Spinal cord (tissue), 10 donors: ENCODE results near the gene GP1BB. TPM values are rescaled to one million over a fixed set of nuclear protein-coding genes. Genes with fewer than 3 reads are reported as not detected.

Experiments used
- DNase-seq, 6 donors: peaks; one replicate each; pipeline versions ENCODE4 v3.0.0 to v3.0.0-alpha.2; 2013 to 2015; ENCODE audit warnings: low spot score in 6 of 6, low read depth in 4 of 6
- H3K27ac ChIP-seq: one replicate; pipeline ENCODE4 v1.5.1; 2013; ENCODE audit warnings: low read depth, low read length, control low read depth
- H3K27me3 ChIP-seq: one replicate; pipeline ENCODE4 v1.6.1; 2013; ENCODE audit warnings: low read length; ENCODE audit not compliant: control insufficient read depth, insufficient read depth
- H3K36me3 ChIP-seq: one replicate; pipeline ENCODE4 v1.6.1; 2013; ENCODE audit warnings: low read length; ENCODE audit not compliant: control insufficient read depth, insufficient read depth
- H3K4me1 ChIP-seq: one replicate; pipeline ENCODE4 v1.6.1; 2013; ENCODE audit warnings: low read length; ENCODE audit not compliant: control insufficient read depth, insufficient read depth
- H3K4me3 ChIP-seq: one replicate; pipeline ENCODE4 v1.5.1; 2013; ENCODE audit warnings: low read depth, low read length, control low read depth
- H3K9me3 ChIP-seq: one replicate; pipeline ENCODE4 v1.6.1; 2013; ENCODE audit warnings: low read length; ENCODE audit not compliant: control insufficient read depth, insufficient read depth
- WGBS: methylation state at CpG from one replicate; pipeline ENCODE4 v1.1.5; 2013; ENCODE audit warnings: missing lambda C conversion rate; ENCODE audit not compliant: insufficient coverage; 5-methylcytosine and 5-hydroxymethylcytosine counted together
- polyA plus RNA-seq, 2 donors: library from polyadenylated mRNA; unstranded; fragments of 120-200 nt; gene quantifications; one replicate each; pipeline ENCODE4 v1.2.1, GENCODE V29; 2013; ENCODE audit not compliant: insufficient read length in 2 of 2
- total RNA-seq, 2 donors: library from RNA; depleted of rRNA in 1 of 2; stranded (reverse); fragments of 120-200 nt in 1 of 2; fragments of >200 nt in 1 of 2; gene quantifications; one replicate each; pipeline versions ENCODE4 v1.2.3 to v1.2.4, GENCODE V29; 2013 to 2014
- donor health status: healthy.

GP1BB gene
- total and polyA plus RNA-seq, 4 donors, result 5.3 to 50.5 (median 27.1) TPM

- no peaks in the 10 kb centered on the region for H3K27me3 ChIP-seq
- no peaks in the 10 kb centered on the region for H3K36me3 ChIP-seq
- 68% methylated on average over 15 of the region's 15 CpGs for WGBS
- H3K27ac ChIP-seq, result no peak overlapping the region
- H3K4me3 ChIP-seq, result no peak overlapping the region
- peaks cover 17% of the 10 kb centered on the region for H3K4me1 ChIP-seq
- DNase-seq, result peak in 1 of 6 donors; percentile 16
- no peaks in the 10 kb centered on the region for H3K9me3 ChIP-seq
Observed at GRCh38 chr22:19704355-19705015, 18.9 kb upstream of the GP1BB start.

DNA sequence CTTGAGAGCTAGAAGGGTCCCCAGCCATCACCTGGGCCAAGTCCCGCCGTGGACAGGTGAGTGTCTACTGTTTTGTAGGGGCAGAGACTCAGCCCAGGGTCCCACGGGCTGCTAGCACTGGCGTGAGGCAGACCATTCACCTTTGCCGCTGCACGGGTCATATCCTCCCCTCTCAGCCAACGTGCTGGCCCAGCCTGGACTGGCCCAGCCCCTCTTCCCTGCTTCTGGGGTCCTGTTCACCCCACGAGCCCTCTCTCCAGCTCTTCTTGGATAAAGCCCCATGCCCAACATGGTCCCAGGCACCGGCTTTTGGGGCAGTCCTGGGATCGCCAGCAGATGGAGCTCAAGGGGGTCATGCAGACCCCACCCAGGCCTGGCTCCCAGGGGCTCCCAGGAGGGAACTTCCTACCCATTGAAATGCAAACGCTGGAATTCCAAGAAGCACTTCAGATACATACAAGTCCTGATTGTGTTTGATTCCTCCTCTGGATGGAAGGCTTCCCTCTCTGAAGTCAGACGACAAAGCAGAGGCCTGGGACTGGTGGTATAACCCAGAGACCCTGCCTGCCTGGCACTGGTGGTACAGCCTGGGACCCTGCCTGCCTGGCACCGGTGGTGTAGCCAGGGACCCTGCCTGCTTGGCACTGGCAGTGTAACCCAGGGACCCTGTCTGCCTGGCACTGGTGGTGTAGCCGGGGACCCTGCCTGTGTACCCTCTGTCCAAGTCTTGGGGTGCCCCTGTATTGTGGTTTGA lies 18.0 kb upstream of the GP1BB start:
- Histone ChIP-seq H3K4me1 (peaks cover 24% of the 10 kb centered on the region), H3K36me3 (no peaks in the 10 kb centered on the region), H3K4me3 (no peak overlapping the region), H3K9me3 (no peaks in the 10 kb centered on the region), H3K27ac (no peak overlapping the region), H3K27me3 (no peaks in the 10 kb centered on the region)
- WGBS, result 52% methylated on average over 13 of the region's 14 CpGs
- peak in 1 of 6 donors; percentile 0 for DNase-seq

GRCh38 chr22:19706661-19707151 lies 16.6 kb upstream of the GP1BB start:
- H3K4me3 ChIP-seq, result no peak overlapping the region
- H3K27ac ChIP-seq, result no peak overlapping the region
- no peaks in the 10 kb centered on the region for H3K27me3 ChIP-seq
- no peaks in the 10 kb centered on the region for H3K36me3 ChIP-seq
- WGBS, result 89% methylated on average over 4 of the region's 7 CpGs
- DNase-seq, result no peak
- H3K9me3 ChIP-seq, result no peaks in the 10 kb centered on the region
- H3K4me1 ChIP-seq, result peaks cover 28% of the 10 kb centered on the region

DNA sequence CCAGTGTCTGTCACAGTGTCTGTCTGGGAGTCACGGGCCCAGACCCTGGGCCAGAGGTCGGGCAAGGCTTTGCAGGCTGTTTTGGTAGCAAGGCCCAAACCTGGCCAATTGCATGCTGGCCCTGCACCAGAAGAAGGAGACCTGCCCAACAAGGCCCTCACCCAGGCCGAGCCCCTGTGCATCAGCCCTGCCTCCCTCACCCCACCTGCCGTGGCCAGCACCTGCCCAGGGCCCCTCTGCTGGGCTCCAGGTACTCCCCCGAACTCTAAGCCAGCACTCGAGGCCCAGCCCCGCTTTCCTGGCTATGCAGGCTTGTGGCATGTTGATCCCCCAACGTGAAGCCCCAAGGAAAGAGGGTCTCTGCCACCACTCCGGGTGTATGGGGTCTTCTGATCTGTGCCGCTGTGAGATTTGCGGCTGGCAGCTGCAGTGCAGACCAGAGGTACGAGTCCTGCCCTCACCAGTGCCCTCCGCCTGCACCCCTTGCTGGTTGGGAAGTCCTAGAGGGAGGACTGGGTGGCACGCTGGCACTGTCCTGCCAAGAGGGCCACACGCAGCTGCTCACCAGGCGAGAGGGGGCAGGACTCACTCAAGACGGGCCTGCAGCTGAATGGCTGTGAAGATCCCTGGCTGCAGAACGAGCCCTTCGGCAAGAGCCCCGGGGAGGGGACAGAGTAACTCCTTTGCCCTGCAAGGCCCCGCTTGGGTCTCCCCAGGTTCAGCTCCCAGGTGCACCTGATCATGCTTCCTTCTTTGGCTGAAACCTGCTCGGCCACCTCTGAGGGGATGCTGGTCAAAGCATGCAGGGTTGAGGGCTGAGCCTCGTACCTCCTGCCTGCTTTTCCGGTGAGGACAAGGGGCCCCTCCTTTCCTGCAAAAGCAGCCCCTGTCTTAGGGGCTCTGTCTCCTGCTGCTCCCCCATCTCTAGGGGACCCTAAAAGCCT lies 15.7 kb upstream of the GP1BB start:
- WGBS, result 90% methylated on average over 23 of the region's 24 CpGs
- Histone ChIP-seq H3K4me1 (peaks cover 28% of the 10 kb centered on the region), H3K9me3 (no peaks in the 10 kb centered on the region), H3K4me3 (no peak overlapping the region), H3K36me3 (no peaks in the 10 kb centered on the region), H3K27ac (no peak overlapping the region), H3K27me3 (no peaks in the 10 kb centered on the region)
- DNase-seq, result no peak

GRCh38 chr22:19708321-19709011 lies 14.9 kb upstream of the GP1BB start:
- 82% methylated on average over 18 of the region's 20 CpGs for WGBS
- H3K27ac ChIP-seq, result no peak overlapping the region
- no peaks in the 10 kb centered on the region for H3K36me3 ChIP-seq
- DNase-seq, result no peak
- no peak overlapping the region for H3K4me3 ChIP-seq
- peaks cover 32% of the 10 kb centered on the region for H3K4me1 ChIP-seq
- H3K9me3 ChIP-seq, result no peaks in the 10 kb centered on the region
- no peaks in the 10 kb centered on the region for H3K27me3 ChIP-seq

DNA sequence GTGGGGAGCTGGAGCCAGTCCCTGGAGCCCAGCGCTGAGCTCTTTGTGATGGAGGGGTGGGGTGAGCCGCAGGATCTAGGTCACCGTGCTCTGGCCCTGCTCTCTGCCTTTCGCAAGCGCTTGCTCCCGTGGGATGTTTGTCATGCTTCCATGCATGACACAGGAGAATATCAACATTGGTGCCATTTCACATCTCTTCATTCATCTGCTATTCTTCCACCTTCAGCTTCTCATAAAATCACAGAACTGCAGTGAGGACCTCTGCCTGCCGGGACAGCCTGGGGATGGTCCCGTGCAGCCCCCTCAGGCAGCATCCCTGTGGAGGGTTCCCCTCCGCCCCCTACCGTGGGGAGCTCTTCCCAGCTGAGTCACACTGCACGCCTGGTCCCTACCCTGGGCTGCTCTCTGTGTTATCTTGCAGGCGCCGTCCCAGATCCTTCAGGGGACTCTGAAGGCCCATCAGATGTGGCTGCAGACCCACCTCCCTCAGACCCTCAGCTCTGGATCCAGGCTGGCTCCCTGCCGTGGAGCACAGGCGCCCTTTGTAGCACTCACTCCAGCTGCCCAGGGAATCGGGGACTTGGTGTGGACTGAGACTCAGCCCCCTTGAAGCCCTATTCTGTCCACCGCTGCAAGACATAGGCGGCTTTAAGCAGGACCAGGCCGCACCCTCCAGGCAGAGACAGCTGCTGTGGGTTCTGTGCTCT lies 14.1 kb upstream of the GP1BB start:
- Histone ChIP-seq H3K27ac (no peak overlapping the region), H3K9me3 (no peaks in the 10 kb centered on the region), H3K4me1 (peaks cover 34% of the 10 kb centered on the region), H3K27me3 (no peaks in the 10 kb centered on the region), H3K36me3 (no peaks in the 10 kb centered on the region), H3K4me3 (no peak overlapping the region)
- no peak for DNase-seq
- 64% methylated on average over 19 of the region's 19 CpGs for WGBS

- Histone ChIP-seq H3K27ac (no peak overlapping the region), H3K4me1 (peaks cover 33% of the 10 kb centered on the region), H3K27me3 (no peaks in the 10 kb centered on the region), H3K4me3 (no peak overlapping the region), H3K36me3 (no peaks in the 10 kb centered on the region), H3K9me3 (no peaks in the 10 kb centered on the region)
- WGBS, result 86% methylated on average over 19 of the region's 19 CpGs
- no peak for DNase-seq
Observed at GRCh38 chr22:19710020-19710768, 13.1 kb upstream of the GP1BB start.

GRCh38 chr22:19710769-19711106 lies 12.6 kb upstream of the GP1BB start:
- 79% methylated on average over 5 of the region's 6 CpGs for WGBS

More at GRCh38 chr22:19710769-19711106, 12.6 kb upstream of the GP1BB start:
- Histone ChIP-seq H3K36me3 (peaks cover 3% of the 10 kb centered on the region), H3K27ac (no peak overlapping the region), H3K27me3 (no peaks in the 10 kb centered on the region), H3K4me1 (peaks cover 39% of the 10 kb centered on the region), H3K4me3 (no peak overlapping the region), H3K9me3 (no peaks in the 10 kb centered on the region)
- DNase-seq, result no peak
